HG03457 (cell line): ENCODE measurements around the gene ERCC2.

Source experiments
- ATAC-seq: cut with Tn5 transposase; IDR thresholded peaks from one replicate; pipeline ENCODE4 v1.9.1; 2021; ENCODE audit warnings: moderate number of reproducible peaks; ENCODE audit not compliant: unreplicated experiment

ERCC2 gene

GRCh38 chr19:45402298-45403061 lies 32.1 kb upstream of the ERCC2 start:
- ATAC-seq = no peak

- no peak for ATAC-seq
Measured at GRCh38 chr19:45401815-45402214, 31.4 kb upstream of the ERCC2 start.

GRCh38 chr19:45400192-45400591 lies 29.8 kb upstream of the ERCC2 start:
- ATAC-seq = no peak

- no peak for ATAC-seq
Measured at GRCh38 chr19:45395821-45396617, 25.6 kb upstream of the ERCC2 start.

- ATAC-seq = no peak
Measured at GRCh38 chr19:45391871-45392665, 21.7 kb upstream of the ERCC2 start.

GRCh38 chr19:45391346-45391745 lies 21.0 kb upstream of the ERCC2 start:
- no peak for ATAC-seq

- ATAC-seq = no peak
Measured at GRCh38 chr19:45385392-45386221, 15.2 kb upstream of the ERCC2 start.

- ATAC-seq = no peak
Measured at GRCh38 chr19:45382426-45382825, 12.1 kb upstream of the ERCC2 start.

- ATAC-seq = no peak
Measured at GRCh38 chr19:45380107-45380506, 9.7 kb upstream of the ERCC2 start.

GRCh38 chr19:45376045-45376724 lies 5.8 kb upstream of the ERCC2 start:
- no peak for ATAC-seq

- no peak for ATAC-seq
Measured at GRCh38 chr19:45368737-45369340, 1.5 kb downstream of the ERCC2 start.

GRCh38 chr19:45368127-45368526 lies 2.2 kb downstream of the ERCC2 start:
- no peak for ATAC-seq

GRCh38 chr19:45364696-45365095 lies 5.7 kb downstream of the ERCC2 start:
- no peak for ATAC-seq

- ATAC-seq = no peak
Measured at GRCh38 chr19:45363861-45364459, 6.4 kb downstream of the ERCC2 start.

- no peak for ATAC-seq
Measured at GRCh38 chr19:45362291-45362690, 8.1 kb downstream of the ERCC2 start.

- no peak for ATAC-seq
Measured at GRCh38 chr19:45361608-45362007, 8.8 kb downstream of the ERCC2 start.

- ATAC-seq = no peak
Measured at GRCh38 chr19:45358213-45358792, 12.1 kb downstream of the ERCC2 start.

- no peak for ATAC-seq
Measured at GRCh38 chr19:45357445-45357783, 13.0 kb downstream of the ERCC2 start.
